ENCODE results near the gene APOB. TPM values are rescaled to one million over a fixed set of nuclear protein-coding genes. Genes with fewer than 3 reads are reported as not detected.

APOB gene
- total and polyA plus RNA-seq, 2 of the 13 experiments (the other 11 are each of a cell fraction or from before 2014, with no cell fraction given): 1,569 to 2,515 TPM

GRCh38 chr2:21092308-21092869 lies 48.5 kb upstream of the APOB start (continued):
- no peak for TF ChIP-seq PHF5A (CRISPR knock-in tag; IDR thresholded peaks at IDR 0.05; ENCODE audit: low read depth, unreplicated experiment)
- TF ChIP-seq HOXA9 (CRISPR knock-in tag; IDR thresholded peaks at IDR 0.05; ENCODE audit: borderline replicate concordance): no peak
- TF ChIP-seq POGZ (CRISPR knock-in tag; IDR thresholded peaks at IDR 0.05): 0 out of 2 replicates have a peak, but pooled peaks have one; percentile 42
- no peak for TF ChIP-seq CREB1 (IDR thresholded peaks at IDR 0.05)
- peak; percentile 75 for TF ChIP-seq CREB1 (CRISPR knock-in tag; IDR thresholded peaks at IDR 0.05)
- no peak for TF ChIP-seq ZNF33B (CRISPR knock-in tag; IDR thresholded peaks at IDR 0.05)
- no peak for TF ChIP-seq DNMT1 (CRISPR knock-in tag; IDR thresholded peaks at IDR 0.05)
- TF ChIP-seq, protein P1, sequence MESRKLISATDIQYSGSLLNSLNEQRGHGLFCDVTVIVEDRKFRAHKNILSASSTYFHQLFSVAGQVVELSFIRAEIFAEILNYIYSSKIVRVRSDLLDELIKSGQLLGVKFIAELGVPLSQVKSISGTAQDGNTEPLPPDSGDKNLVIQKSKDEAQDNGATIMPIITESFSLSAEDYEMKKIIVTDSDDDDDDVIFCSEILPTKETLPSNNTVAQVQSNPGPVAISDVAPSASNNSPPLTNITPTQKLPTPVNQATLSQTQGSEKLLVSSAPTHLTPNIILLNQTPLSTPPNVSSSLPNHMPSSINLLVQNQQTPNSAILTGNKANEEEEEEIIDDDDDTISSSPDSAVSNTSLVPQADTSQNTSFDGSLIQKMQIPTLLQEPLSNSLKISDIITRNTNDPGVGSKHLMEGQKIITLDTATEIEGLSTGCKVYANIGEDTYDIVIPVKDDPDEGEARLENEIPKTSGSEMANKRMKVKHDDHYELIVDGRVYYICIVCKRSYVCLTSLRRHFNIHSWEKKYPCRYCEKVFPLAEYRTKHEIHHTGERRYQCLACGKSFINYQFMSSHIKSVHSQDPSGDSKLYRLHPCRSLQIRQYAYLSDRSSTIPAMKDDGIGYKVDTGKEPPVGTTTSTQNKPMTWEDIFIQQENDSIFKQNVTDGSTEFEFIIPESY (CRISPR knock-in tag; IDR thresholded peaks at IDR 0.05): no peak
- TF ChIP-seq PRMT3 (CRISPR knock-in tag; IDR thresholded peaks at IDR 0.05; ENCODE audit: borderline replicate concordance, low read depth): no peak
- no peak for TF ChIP-seq ZNF850 (CRISPR knock-in tag; conservative IDR thresholded peaks at IDR 0.05)
- TF ChIP-seq, protein P2, sequence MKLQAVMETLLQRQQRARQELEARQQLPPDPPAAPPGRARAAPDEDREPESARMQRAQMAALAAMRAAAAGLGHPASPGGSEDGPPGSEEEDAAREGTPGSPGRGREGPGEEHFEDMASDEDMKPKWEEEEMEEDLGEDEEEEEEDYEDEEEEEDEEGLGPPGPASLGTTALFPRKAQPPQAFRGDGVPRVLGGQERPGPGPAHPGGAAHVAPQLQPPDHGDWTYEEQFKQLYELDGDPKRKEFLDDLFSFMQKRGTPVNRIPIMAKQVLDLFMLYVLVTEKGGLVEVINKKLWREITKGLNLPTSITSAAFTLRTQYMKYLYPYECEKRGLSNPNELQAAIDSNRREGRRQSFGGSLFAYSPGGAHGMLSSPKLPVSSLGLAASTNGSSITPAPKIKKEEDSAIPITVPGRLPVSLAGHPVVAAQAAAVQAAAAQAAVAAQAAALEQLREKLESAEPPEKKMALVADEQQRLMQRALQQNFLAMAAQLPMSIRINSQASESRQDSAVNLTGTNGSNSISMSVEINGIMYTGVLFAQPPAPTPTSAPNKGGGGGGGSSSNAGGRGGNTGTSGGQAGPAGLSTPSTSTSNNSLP (IDR thresholded peaks at IDR 0.05; ENCODE audit: low read depth, low read length): peak; percentile 77
- TF ChIP-seq KLF6 (CRISPR knock-in tag; IDR thresholded peaks at IDR 0.05): no peak
- TF ChIP-seq FOSL1 (CRISPR knock-in tag; IDR thresholded peaks at IDR 0.05; ENCODE audit: borderline replicate concordance): no peak
- TF ChIP-seq MBD4 (IDR thresholded peaks at IDR 0.05; ENCODE audit: borderline replicate concordance, low read length): no peak
- TF ChIP-seq MZF1 (CRISPR knock-in tag; IDR thresholded peaks at IDR 0.05; ENCODE audit: borderline replicate concordance): no peak
- TF ChIP-seq REPIN1 (CRISPR knock-in tag; IDR thresholded peaks at IDR 0.05; ENCODE audit: borderline replicate concordance, low read depth): peak; percentile 70; the same call in 1 of the 2 replicates
- no peak for TF ChIP-seq GABPB1 (CRISPR knock-in tag; IDR thresholded peaks at IDR 0.05)
- TF ChIP-seq ZNF430 (CRISPR knock-in tag; IDR thresholded peaks at IDR 0.05): no peak
- peak; percentile 52; the same call in 1 of the 2 replicates for TF ChIP-seq TARDBP (CRISPR knock-in tag; IDR thresholded peaks at IDR 0.05)
- TF ChIP-seq SIX1 (CRISPR knock-in tag; IDR thresholded peaks at IDR 0.05; ENCODE audit: borderline replicate concordance): 0 out of 2 replicates have a peak, but pooled peaks have one; percentile 23
- TF ChIP-seq ZNF674 (CRISPR knock-in tag; IDR thresholded peaks at IDR 0.05; ENCODE audit: low read depth): no peak
- no peak for TF ChIP-seq ZNF382 (CRISPR knock-in tag; IDR thresholded peaks at IDR 0.05; ENCODE audit: borderline replicate concordance)
- TF ChIP-seq DMAP1 (CRISPR knock-in tag; IDR thresholded peaks at IDR 0.05): peak; percentile 29; the same call in 1 of the 2 replicates
- no peak for TF ChIP-seq SOX13 (IDR thresholded peaks at IDR 0.05)
- TF ChIP-seq SOX13 (CRISPR knock-in tag; conservative IDR thresholded peaks at IDR 0.05 in 1 of 2, IDR thresholded peaks at IDR 0.05 in 1 of 2): no peak
- TF ChIP-seq ERF (CRISPR knock-in tag; IDR thresholded peaks at IDR 0.05): no peak
- no peak for TF ChIP-seq ZSCAN31 (CRISPR knock-in tag; IDR thresholded peaks at IDR 0.05; ENCODE audit: low read depth)
- TF ChIP-seq ZZZ3 (CRISPR knock-in tag; IDR thresholded peaks at IDR 0.05; ENCODE audit: borderline replicate concordance): no peak
- TF ChIP-seq FOSL2 (CRISPR knock-in tag; IDR thresholded peaks at IDR 0.05): no peak
- no peak for TF ChIP-seq ZNF549 (CRISPR knock-in tag; IDR thresholded peaks at IDR 0.05)

All from HepG2 (cell line).